Measurements from ENCODE around the gene TAF4. TPM values are rescaled to one million over a fixed set of nuclear protein-coding genes. Genes with fewer than 3 reads are reported as not detected.

The TAF4 gene
- total RNA-seq, 1 experiment from 2014 or later, result 64.3 TPM

- CTCF ChIA-PET, result no interaction called here
- H3K9me3 Mint-ChIP-seq (ENCODE audit: low read depth, unreplicated experiment), result no peaks in the 10 kb centered on the region
- no peak overlapping the region for H3K27ac Mint-ChIP-seq (ENCODE audit: unreplicated experiment)
- H3K36me3 Mint-ChIP-seq (ENCODE audit: insufficient read depth, unreplicated experiment), result peaks cover 5% of the 10 kb centered on the region
- H3K4me1 Mint-ChIP-seq (ENCODE audit: low read depth, unreplicated experiment), result peaks cover 21% of the 10 kb centered on the region
- DNase-seq, result no peak
- intact Hi-C loops (cut with micrococcal nuclease; ENCODE audit: unreplicated experiment), result no loop called here
- no peak overlapping the region for H3K4me3 Mint-ChIP-seq (ENCODE audit: low read depth, unreplicated experiment)
- TF ChIP-seq CTCF (IDR thresholded peaks at IDR 0.05; ENCODE audit: unreplicated experiment), result no peak
- no TSS peak for BruUV-seq (replicated peaks)
- H3K27me3 Mint-ChIP-seq (ENCODE audit: unreplicated experiment), result no peaks in the 10 kb centered on the region
Observed at GRCh38 chr20:62051144-62051543, 14.5 kb downstream of the TAF4 start.

GRCh38 chr20:62050166-62051120 is 15.2 kb downstream of the TAF4 start:
- no peak overlapping the region for H3K27ac Mint-ChIP-seq (ENCODE audit: unreplicated experiment)
- no TSS peak for BruUV-seq (replicated peaks)
- CTCF ChIA-PET, result no interaction called here

GRCh38 chr20:62049342-62050165 is 16.1 kb downstream of the TAF4 start:
- no peak for DNase-seq
- CTCF ChIA-PET, result interaction anchor here (0.6 kb wide), 2 partner anchors 20 to 436 kb away, joined by 3 to 4 read pairs; no protein-coding TSS in a partner anchor
- intact Hi-C loops (cut with micrococcal nuclease; ENCODE audit: unreplicated experiment), result no loop called here
- no peak overlapping the region for H3K27ac Mint-ChIP-seq (ENCODE audit: unreplicated experiment)
- no peaks in the 10 kb centered on the region for H3K27me3 Mint-ChIP-seq (ENCODE audit: unreplicated experiment)
- TF ChIP-seq CTCF (IDR thresholded peaks at IDR 0.05; ENCODE audit: unreplicated experiment), result no peak
- H3K9me3 Mint-ChIP-seq (ENCODE audit: low read depth, unreplicated experiment), result no peaks in the 10 kb centered on the region
- H3K4me3 Mint-ChIP-seq (ENCODE audit: low read depth, unreplicated experiment), result no peak overlapping the region
- no TSS peak for BruUV-seq (replicated peaks)
- peaks cover 21% of the 10 kb centered on the region for H3K4me1 Mint-ChIP-seq (ENCODE audit: low read depth, unreplicated experiment)
- peaks cover 5% of the 10 kb centered on the region for H3K36me3 Mint-ChIP-seq (ENCODE audit: insufficient read depth, unreplicated experiment)

More at GRCh38 chr20:62050166-62051120, 15.2 kb downstream of the TAF4 start:
- Mint-ChIP-seq H3K9me3 (ENCODE audit: low read depth, unreplicated experiment) (no peaks in the 10 kb centered on the region), H3K36me3 (ENCODE audit: insufficient read depth, unreplicated experiment) (peaks cover 5% of the 10 kb centered on the region), H3K27me3 (ENCODE audit: unreplicated experiment) (no peaks in the 10 kb centered on the region), H3K4me3 (ENCODE audit: low read depth, unreplicated experiment) (no peak overlapping the region), H3K4me1 (ENCODE audit: low read depth, unreplicated experiment) (peaks cover 21% of the 10 kb centered on the region)
- no peak for DNase-seq
- no peak for TF ChIP-seq CTCF (IDR thresholded peaks at IDR 0.05; ENCODE audit: unreplicated experiment)
- intact Hi-C loops (cut with micrococcal nuclease; ENCODE audit: unreplicated experiment), result no loop called here

GRCh38 chr20:62048821-62049291 is 16.8 kb downstream of the TAF4 start:
- Mint-ChIP-seq H3K4me3 (ENCODE audit: low read depth, unreplicated experiment) (no peak overlapping the region), H3K27ac (ENCODE audit: unreplicated experiment) (no peak overlapping the region), H3K27me3 (ENCODE audit: unreplicated experiment) (no peaks in the 10 kb centered on the region), H3K4me1 (ENCODE audit: low read depth, unreplicated experiment) (peaks cover 21% of the 10 kb centered on the region), H3K36me3 (ENCODE audit: insufficient read depth, unreplicated experiment) (peaks cover 5% of the 10 kb centered on the region), H3K9me3 (ENCODE audit: low read depth, unreplicated experiment) (no peaks in the 10 kb centered on the region)
- BruUV-seq (replicated peaks), result no TSS peak
- intact Hi-C loops (cut with micrococcal nuclease; ENCODE audit: unreplicated experiment), result no loop called here
- DNase-seq, result no peak
- CTCF ChIA-PET, result interaction anchor here (0.6 kb wide), 2 partner anchors 20 to 435 kb away, joined by 3 to 4 read pairs; no protein-coding TSS in a partner anchor
- TF ChIP-seq CTCF (IDR thresholded peaks at IDR 0.05; ENCODE audit: unreplicated experiment), result no peak
